T47D (cell line): ENCODE data around the gene SEC14L5.

ENCODE experiments used
- DNase-seq, 2 experiments: peaks; one replicate each; pipeline versions ENCODE4 v3.0.0 to v3.0.0-alpha.2; 2011 to 2012; ENCODE audit warnings: low read depth in 1 of 2, low spot score in 1 of 2
- JUND ChIP-seq: IDR thresholded peaks from 2 replicates; pipeline ENCODE4 v1.6.1; 2012; ENCODE audit warnings: low read depth
- in situ Hi-C: cut with HindIII; loops from 2 replicates; pipeline ENCODE4 v1.10.0; 2016; ENCODE audit warnings: low sequenced_read_pairs, low pct_unique_long_range_greater_than_20kb

The SEC14L5 gene

DNA sequence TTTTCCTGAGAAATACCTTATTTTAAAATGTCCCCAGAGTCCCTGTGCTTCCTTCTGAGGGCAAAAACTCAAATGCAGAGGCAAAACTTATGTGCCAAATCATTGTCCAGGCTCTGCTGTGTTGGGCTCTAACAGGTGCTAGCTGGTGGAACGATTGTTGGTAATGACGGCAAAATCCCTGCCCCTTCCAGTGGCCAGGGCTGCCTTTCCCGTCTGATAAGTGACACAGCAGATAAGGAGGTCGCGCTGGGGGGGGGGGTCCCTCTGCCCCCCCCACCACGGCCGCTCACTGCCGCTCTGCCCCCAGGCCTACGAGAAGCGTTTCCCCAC is 29.1 kb downstream of the SEC14L5 start:
- no peak for TF ChIP-seq JUND
- no peak for DNase-seq
- in situ Hi-C loops = no loop called here

DNA sequence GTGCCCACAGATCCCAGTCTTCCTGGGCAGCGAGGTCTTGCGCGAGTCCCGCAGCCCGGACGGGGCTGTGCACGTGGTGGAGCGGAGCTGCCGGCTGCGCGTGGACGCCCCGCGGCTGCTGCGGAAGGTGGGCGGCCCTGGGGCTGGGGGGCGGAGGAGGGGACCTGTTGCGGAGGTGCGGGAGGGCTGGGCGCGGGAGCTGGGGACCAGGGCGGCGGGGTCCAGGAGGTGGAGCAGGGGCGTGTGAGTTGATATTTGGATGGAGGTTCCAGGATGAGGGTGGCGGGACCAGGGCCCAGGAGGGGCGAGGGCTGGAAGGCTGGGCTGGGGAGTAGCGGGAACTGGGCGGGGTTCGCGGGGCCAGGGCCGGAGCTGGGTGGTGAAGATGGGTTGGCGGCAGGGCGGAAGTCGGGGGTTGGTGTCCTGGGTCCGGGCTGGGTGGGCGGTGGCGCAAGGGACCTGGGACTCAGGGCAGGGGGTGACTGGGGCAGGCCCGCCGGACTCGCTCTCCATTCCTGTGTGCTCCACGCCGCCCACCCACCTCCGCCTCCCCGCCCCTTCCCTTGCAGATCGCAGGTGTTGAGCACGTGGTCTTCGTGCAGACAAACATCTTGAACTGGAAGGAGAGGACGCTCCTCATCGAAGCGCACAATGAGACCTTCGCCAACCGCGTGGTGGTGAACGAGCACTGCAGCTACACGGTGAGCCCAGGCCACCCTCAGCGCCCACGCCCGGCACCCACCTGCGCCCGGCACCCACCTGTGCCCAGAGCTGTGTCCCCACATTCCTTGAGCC is 29.6 kb downstream of the SEC14L5 start:
- in situ Hi-C loops = no loop called here
- no peak for TF ChIP-seq JUND
- DNase-seq = no peak

DNA sequence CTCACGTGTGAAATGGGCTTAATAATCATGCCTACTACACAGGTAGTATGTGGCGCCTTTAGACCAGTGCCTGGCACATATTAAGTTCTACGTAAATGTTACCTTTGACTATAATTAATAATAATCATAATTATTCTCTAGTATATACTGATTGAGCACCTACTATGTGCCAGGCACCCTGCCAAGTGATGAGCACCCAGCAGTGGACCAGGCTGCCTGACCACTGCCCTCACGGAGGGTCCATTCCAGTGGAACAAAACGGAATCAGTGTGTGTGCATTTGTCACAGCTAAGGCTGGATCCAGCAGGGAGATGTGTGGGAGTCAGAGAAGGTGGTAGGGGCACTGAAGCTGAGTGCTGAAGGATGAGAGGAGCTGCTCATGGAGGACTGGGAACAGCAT is 30.5 kb downstream of the SEC14L5 start:
- DNase-seq = no peak
- in situ Hi-C loops = no loop called here
- no peak for TF ChIP-seq JUND

DNA sequence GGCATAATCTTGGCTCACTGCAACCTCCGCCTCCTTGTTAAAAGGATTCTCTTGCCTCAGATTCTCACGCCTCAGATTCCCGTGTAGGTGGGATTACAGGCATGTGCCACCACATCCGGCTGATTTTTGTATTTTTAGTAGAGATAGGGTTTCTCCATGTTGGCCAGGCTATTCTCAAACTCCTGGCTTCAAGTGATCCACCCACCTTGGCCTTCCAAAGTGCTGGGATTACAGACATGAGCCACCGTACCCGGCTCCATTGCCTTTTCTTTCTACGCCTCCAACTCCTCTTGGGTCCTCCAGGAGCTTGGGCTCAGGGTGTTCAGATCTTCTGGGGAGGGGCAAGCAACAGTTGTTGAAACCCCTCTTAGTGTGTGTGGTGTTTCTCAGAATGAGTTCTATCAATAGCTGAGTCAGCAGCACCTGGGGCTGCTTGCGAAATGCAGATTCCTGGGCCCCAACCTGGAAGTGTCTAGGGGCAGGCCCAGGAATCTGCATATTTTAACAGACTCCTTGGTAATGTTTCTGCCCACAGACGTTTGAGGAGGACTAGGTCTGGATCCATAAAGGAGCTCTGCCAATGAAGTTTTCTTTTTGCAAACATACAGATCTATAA is 31.4 kb downstream of the SEC14L5 start:
- in situ Hi-C loops = no loop called here
- DNase-seq = no peak
- no peak for TF ChIP-seq JUND

DNA sequence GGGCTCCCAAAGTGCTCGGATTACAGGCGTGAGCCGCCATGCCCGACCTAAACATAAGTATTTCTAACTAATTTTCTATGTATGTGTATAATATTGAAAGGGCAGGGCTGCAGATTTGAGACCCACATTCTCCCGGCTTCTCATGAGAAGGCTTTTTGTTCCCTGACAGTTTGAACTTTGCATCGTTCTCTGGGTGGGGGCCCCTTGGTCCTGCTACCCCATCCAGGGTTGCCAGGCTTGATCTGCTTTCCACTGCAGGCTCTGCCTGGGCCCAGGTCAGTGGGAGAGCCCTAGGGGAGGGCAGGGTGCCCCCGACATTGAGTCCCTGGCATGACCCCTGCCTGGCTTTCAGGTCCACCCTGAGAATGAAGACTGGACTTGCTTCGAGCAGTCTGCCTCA is 32.3 kb downstream of the SEC14L5 start:
- TF ChIP-seq JUND = no peak
- no peak for DNase-seq
- in situ Hi-C loops = no loop called here

DNA sequence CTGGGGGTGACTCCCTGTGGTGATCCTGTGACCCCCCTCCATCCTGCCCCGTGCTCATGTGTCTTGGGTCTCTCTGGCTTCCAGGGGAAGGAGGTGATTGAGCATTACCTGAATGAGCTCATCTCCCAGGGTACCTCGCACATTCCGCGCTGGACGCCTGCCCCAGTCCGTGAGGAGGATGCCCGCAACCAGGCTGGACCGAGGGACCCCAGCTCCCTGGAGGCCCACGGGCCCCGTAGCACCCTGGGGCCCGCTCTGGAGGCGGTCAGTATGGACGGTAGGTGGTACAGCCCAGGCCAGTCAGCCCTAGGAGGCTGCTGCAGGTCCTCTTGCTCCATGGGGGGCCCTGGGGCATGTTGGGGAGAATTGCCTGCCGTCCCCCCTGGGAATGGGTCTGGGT is 33.6 kb downstream of the SEC14L5 start:
- in situ Hi-C loops = no loop called here
- no peak for TF ChIP-seq JUND
- DNase-seq = no peak

DNA sequence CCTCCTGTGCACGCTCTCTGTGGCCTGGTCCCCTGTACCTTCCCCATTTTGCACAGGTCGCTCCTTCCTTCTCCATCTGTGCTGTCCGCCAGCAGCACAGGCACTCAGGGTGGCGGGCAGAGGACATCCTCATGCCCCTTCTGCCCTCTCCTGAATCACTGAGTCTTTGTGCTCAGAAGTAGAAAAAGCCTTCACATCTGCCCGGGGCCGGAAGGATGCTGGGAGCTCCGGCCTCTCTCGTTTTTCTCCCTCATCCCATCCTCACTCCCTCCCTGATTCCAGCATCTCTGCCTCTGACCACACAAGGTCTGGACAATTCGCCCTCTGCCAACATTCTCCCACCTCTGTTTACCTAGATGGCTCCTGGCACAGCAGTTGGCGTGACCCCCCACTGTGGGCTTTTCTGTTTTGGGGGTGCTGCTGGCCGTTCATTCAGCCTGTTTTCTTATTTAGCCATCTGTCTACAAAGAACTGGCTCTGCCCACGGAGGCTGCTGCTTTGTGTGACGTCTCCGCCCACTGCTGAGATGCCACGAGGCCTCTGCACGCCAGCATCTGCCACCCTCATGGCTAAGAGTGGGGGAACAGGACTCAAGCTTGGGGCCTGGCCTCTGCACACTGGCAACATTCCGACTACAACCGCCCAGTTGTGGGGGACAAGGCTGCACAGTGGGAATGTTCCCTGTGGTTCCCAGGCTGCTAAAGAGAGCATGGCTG is 36.7 kb downstream of the SEC14L5 start:
- in situ Hi-C loops = no loop called here

DNA sequence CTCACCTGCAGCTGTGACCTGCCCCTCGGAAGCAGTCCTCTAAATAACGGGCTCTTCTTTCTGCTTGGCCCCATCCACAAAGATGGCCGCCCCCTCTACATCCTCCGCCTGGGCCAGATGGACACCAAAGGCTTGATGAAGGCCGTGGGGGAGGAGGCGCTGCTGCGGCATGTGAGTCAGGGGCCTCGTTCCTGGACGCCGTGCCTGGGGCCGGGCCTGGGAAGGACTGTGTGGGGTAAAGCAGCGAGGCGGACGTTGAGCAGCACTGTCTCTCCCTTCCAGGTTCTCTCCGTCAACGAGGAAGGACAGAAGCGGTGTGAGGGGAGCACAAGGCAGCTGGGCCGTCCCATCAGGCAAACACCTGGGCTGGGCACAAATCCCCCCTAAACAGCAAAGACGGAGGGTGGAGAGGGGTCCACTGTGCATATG is 42.5 kb downstream of the SEC14L5 start:
- no peak for DNase-seq
- no peak for TF ChIP-seq JUND
- in situ Hi-C loops = no loop called here

More for the DNA sequence above, 36.7 kb downstream of the SEC14L5 start:
- no peak for TF ChIP-seq JUND
- no peak for DNase-seq

DNA sequence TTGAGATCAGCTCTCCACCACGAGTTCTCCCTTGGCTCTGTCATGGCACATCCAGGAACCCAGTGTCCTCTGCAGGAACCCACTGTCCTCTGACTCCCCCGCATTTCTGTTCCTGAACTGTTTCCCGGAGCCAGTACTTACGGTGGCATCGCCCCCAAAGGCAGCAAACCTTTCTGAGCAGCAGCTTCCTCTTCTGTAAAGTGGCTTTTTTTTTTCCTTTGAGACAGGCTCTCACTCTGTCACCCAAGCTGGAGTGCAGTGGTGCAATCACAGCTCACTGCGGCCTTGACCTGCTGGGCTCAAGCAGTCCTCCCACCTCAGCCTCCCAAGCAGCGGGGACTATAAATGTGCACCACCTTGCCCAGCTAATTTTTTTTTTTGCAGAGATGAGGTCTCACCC is 43.4 kb downstream of the SEC14L5 start:
- TF ChIP-seq JUND = no peak
- no peak for DNase-seq
- in situ Hi-C loops = no loop called here

DNA sequence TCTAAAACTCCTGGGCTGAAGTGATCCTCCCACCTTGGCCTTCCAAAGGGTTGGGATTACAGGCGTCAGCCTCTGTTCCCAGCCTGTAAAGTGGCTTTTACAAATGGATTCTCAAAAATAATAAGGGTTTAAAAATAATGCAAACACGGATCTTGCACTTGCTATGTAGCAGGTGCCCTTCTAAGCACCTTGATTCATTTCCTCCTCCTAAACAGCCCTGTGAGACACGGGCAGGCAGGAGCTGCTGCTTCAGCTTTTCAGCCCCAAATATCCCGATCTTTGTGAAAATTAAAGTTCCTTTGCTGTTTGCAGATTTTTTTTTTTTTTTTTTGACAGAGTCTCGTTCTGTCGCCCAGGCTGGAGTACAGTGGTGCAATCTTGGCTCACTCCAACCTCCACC is 43.9 kb downstream of the SEC14L5 start:
- no peak for DNase-seq
- no peak for TF ChIP-seq JUND
- in situ Hi-C loops = no loop called here

DNA sequence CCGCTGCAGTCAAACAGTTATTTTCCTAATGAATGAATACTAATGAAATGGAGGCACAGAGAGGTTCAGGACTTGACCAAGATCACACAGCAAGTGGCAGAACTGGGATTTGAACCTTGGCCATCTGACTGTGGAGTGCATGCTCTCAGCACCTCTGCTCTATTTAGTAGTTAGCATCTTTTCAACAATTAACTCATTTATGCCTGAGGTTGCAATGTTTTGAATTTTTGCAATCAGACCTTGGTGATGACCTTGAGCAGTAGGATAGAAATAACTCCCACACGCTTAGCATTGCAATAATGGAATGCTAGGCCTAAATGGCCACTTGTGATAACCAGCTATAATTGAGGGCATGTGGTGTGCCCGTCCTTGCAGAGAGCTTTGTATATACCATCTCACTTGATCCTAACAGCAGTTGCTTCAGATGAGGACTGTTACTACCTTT is 44.6 kb downstream of the SEC14L5 start:
- DNase-seq = no peak
- in situ Hi-C loops = no loop called here
- no peak for TF ChIP-seq JUND

DNA sequence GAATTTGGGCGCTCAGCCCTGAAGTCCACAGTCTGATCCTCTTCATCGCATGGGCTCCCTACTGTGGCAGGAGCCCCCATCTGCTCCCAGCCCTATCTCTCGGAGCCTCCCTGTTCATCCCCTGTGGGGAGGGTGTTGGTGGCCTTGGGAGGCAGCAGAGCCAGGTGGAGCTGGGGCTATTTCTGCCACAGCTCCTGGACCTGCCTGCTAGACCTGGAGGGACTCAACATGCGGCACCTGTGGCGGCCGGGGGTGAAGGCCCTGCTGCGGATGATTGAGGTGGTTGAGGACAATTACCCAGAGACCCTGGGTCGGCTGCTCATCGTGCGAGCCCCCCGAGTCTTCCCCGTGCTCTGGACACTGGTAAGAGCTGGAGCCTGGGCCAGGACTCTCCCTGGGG is 45.1 kb downstream of the SEC14L5 start:
- no peak for TF ChIP-seq JUND
- in situ Hi-C loops = no loop called here
- no peak for DNase-seq

DNA sequence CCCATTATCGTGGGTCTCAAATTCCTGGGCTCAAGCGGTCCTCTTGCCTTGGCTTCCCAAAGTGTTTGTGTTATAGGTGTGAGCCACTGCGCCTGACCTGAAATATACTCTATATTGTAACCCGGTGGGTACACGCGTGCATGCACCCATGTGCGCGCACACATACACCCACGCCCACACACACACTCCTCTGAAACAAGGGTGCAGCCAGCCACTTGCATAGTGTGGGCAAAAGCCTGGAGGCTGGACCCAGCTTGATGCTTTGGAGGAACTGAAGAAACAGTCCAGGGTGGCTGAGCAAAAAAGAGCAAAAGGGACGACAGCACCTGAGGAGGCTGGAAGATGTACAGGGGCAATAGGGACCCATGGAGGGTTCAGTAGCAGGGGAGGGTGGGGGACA is 45.7 kb downstream of the SEC14L5 start:
- in situ Hi-C loops = no loop called here
- DNase-seq = no peak
- no peak for TF ChIP-seq JUND

DNA sequence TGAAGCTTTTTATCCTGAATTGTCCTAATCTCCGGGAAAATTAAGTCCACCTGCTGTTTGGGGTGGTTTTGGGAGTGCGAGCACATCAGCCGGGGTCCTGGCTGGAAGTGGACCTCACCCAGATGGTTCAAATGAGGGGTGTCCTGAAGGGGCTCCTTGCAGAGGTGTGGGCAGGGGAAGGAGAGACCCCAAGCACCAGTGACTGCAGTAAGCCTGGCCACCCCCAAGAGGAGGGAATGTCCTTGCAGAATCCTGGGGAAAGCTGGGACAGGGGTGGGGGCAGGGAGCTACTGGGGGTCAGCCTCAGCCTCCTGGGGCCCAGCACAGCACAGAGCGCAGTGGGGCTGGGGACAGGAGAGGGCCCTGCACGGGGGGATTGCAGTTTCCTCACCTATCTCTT is 46.2 kb downstream of the SEC14L5 start:
- TF ChIP-seq JUND = no peak
- DNase-seq = no peak
- in situ Hi-C loops = no loop called here
